ENCODE results near the gene OR13J1. TPM values are rescaled to one million over a fixed set of nuclear protein-coding genes. Genes with fewer than 3 reads are reported as not detected.

Gene OR13J1
- total RNA-seq, 1 donor from 2014 or later, result not detected

DNA sequence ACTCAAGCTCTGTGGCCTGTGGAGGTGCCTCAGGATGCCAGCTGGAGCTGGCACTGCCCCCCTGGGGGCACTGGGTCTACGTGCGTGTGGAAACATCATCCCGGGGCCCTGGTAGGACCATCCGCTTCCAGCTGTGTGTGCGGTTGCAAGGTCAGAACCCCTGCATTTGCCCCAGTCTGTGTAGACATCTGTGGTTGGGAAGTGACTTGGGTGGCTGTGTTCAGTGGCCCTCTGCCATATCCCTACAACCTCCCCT lies 28.6 kb downstream of the OR13J1 start:
- Histone ChIP-seq H3K36me3 (no peaks in the 10 kb centered on the region), H3K27me3 (no peaks in the 10 kb centered on the region), H3K4me1 (peaks cover 33% of the 10 kb centered on the region), H3K4me3 (no peak overlapping the region), H3K27ac (no peak overlapping the region), H3K9me3 (no peaks in the 10 kb centered on the region)
- intact Hi-C loops (cut with DNase I), result no loop called here
- no peak for ATAC-seq
- DNase-seq, result no peak
- TF ChIP-seq, protein P1, sequence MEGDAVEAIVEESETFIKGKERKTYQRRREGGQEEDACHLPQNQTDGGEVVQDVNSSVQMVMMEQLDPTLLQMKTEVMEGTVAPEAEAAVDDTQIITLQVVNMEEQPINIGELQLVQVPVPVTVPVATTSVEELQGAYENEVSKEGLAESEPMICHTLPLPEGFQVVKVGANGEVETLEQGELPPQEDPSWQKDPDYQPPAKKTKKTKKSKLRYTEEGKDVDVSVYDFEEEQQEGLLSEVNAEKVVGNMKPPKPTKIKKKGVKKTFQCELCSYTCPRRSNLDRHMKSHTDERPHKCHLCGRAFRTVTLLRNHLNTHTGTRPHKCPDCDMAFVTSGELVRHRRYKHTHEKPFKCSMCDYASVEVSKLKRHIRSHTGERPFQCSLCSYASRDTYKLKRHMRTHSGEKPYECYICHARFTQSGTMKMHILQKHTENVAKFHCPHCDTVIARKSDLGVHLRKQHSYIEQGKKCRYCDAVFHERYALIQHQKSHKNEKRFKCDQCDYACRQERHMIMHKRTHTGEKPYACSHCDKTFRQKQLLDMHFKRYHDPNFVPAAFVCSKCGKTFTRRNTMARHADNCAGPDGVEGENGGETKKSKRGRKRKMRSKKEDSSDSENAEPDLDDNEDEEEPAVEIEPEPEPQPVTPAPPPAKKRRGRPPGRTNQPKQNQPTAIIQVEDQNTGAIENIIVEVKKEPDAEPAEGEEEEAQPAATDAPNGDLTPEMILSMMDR (IDR thresholded peaks at IDR 0.05), result no peak

GRCh38 chr9:35840881-35841644 lies 29.1 kb downstream of the OR13J1 start:
- Histone ChIP-seq H3K4me3 (no peak overlapping the region), H3K9me3 (no peaks in the 10 kb centered on the region), H3K36me3 (no peaks in the 10 kb centered on the region), H3K27ac (no peak overlapping the region), H3K4me1 (peaks cover 33% of the 10 kb centered on the region), H3K27me3 (no peaks in the 10 kb centered on the region)
- TF ChIP-seq, protein P1 (IDR thresholded peaks at IDR 0.05), result no peak
- intact Hi-C loops (cut with DNase I), result no loop called here
- DNase-seq, result no peak
- ATAC-seq, result no peak

DNA sequence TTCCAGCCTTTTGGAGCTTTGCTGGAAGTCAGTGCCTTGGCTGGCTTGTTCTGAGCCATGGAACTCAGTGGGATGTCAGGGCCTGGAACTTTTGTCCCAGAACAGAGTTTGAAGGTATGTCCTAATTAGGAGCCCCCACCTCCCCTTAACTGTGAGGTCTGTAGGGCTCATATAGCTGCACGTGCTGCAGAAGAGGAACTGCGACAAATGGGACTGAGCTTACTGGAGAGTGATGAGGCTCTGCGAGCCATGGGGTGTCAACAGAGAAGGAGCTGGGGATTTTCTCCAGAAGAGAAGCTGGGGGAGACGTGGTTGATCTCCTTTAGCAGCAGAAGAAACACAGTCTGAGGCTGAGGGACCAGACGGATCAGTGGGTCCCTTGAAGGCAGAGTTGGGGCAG lies 30.3 kb downstream of the OR13J1 start:
- H3K36me3 ChIP-seq, result no peaks in the 10 kb centered on the region
- no peaks in the 10 kb centered on the region for H3K9me3 ChIP-seq
- ATAC-seq (no peak), DNase-seq (no peak)
- H3K27ac ChIP-seq, result no peak overlapping the region
- peaks cover 27% of the 10 kb centered on the region for H3K4me1 ChIP-seq
- TF ChIP-seq, protein P1 (IDR thresholded peaks at IDR 0.05), result no peak
- intact Hi-C loops (cut with DNase I), result no loop called here
- no peak overlapping the region for H3K4me3 ChIP-seq
- no peaks in the 10 kb centered on the region for H3K27me3 ChIP-seq

- Histone ChIP-seq H3K36me3 (no peaks in the 10 kb centered on the region), H3K9me3 (no peaks in the 10 kb centered on the region), H3K4me3 (no peak overlapping the region), H3K27me3 (no peaks in the 10 kb centered on the region), H3K4me1 (peaks cover 19% of the 10 kb centered on the region), H3K27ac (no peak overlapping the region)
- TF ChIP-seq, protein P1 (IDR thresholded peaks at IDR 0.05), result no peak
- intact Hi-C loops (cut with DNase I), result no loop called here
- no peak for ATAC-seq
- DNase-seq, result no peak
Observed at GRCh38 chr9:35836595-35836994, 33.6 kb downstream of the OR13J1 start.

DNA sequence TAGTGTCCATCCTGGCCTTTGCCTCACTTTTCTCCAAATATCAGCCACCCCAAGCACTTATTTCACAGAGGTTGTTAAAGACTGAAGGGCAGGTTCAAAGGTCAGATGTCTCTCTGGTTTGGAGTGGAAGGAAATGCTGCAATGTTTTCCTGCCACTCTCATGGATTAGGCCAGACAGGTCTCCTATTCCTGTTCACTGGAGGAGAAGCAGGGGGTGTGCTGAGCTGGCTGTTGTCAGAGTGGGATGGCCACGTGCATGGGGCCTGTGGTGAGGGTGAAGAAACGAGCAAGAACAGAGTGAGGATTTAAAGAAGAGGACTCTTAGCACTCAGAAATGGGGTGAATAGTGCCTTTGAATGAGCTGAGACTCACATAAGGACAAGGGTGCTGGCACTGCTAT lies 34.4 kb downstream of the OR13J1 start:
- H3K9me3 ChIP-seq, result no peaks in the 10 kb centered on the region
- peaks cover 19% of the 10 kb centered on the region for H3K4me1 ChIP-seq
- H3K27me3 ChIP-seq, result no peaks in the 10 kb centered on the region
- TF ChIP-seq, protein P1 (IDR thresholded peaks at IDR 0.05), result no peak
- DNase-seq, result no peak
- H3K36me3 ChIP-seq, result no peaks in the 10 kb centered on the region
- ATAC-seq, result no peak
- H3K27ac ChIP-seq, result no peak overlapping the region
- intact Hi-C loops (cut with DNase I), result no loop called here
- no peak overlapping the region for H3K4me3 ChIP-seq

DNA sequence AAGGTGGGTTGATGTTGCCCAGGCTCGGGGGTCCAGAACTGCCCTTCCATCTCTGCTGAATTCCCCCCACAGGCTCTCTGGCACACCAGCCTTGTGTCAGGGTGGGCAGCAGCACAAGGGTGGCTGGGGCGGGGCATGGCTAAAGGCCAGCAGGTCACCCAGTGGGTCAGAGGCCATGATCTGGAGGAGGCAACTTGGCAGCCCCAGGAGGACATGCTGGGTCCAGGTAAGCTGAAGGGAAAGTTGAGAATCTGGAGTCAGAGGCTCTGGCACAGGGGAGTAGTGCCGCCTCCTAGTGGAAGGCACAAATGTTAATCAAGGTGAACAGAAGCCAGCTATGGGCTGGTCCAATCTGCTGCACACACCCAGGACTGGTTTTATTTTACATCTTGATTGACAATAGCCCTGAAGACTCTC lies 35.0 kb downstream of the OR13J1 start:
- Histone ChIP-seq H3K27me3 (no peaks in the 10 kb centered on the region), H3K27ac (no peak overlapping the region), H3K4me1 (peaks cover 20% of the 10 kb centered on the region), H3K9me3 (no peaks in the 10 kb centered on the region), H3K36me3 (no peaks in the 10 kb centered on the region), H3K4me3 (no peak overlapping the region)
- TF ChIP-seq, protein P1 (IDR thresholded peaks at IDR 0.05), result peak; percentile 25
- DNase-seq (no peak), ATAC-seq (peak; percentile 25)
- intact Hi-C loops (cut with DNase I), result no loop called here
